ENCODE data around the gene BROX.

DNA sequence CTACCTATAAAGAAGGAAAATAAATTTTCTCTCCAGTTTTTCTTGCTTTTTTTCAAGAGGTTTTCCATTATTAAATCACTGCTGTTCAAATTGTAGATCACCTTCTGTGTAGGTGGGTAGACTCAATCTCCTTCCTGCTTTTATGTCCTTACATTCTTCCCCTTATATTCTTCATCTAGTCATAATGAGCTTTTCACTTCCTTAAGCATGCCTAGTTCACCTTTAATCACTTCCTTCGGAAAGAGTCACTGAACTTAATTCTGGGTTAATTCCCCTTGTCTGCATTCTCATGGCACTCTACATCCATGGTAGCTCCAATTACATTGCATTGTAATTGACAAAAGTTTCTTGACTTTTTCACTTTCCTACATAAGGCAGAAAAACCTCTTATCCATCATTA lies 18.5 kb downstream of the BROX start:
- TF ChIP-seq, protein P1, sequence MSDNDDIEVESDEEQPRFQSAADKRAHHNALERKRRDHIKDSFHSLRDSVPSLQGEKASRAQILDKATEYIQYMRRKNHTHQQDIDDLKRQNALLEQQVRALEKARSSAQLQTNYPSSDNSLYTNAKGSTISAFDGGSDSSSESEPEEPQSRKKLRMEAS (IDR thresholded peaks at IDR 0.05): no peak
- TF ChIP-seq HNF4G (IDR thresholded peaks at IDR 0.05): no peak
- TF ChIP-seq, protein P2, sequence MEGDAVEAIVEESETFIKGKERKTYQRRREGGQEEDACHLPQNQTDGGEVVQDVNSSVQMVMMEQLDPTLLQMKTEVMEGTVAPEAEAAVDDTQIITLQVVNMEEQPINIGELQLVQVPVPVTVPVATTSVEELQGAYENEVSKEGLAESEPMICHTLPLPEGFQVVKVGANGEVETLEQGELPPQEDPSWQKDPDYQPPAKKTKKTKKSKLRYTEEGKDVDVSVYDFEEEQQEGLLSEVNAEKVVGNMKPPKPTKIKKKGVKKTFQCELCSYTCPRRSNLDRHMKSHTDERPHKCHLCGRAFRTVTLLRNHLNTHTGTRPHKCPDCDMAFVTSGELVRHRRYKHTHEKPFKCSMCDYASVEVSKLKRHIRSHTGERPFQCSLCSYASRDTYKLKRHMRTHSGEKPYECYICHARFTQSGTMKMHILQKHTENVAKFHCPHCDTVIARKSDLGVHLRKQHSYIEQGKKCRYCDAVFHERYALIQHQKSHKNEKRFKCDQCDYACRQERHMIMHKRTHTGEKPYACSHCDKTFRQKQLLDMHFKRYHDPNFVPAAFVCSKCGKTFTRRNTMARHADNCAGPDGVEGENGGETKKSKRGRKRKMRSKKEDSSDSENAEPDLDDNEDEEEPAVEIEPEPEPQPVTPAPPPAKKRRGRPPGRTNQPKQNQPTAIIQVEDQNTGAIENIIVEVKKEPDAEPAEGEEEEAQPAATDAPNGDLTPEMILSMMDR (IDR thresholded peaks at IDR 0.05; ENCODE audit: low read depth, low read length, missing input control): no peak
- no peak for TF ChIP-seq GABPA (IDR thresholded peaks at IDR 0.05 in 1 of 2, conservative IDR thresholded peaks at IDR 0.05 in 1 of 2)
- TF ChIP-seq TAF1 (conservative IDR thresholded peaks at IDR 0.05): no peak
- TF ChIP-seq, protein P3, sequence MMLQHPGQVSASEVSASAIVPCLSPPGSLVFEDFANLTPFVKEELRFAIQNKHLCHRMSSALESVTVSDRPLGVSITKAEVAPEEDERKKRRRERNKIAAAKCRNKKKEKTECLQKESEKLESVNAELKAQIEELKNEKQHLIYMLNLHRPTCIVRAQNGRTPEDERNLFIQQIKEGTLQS (IDR thresholded peaks at IDR 0.05): no peak
- TF ChIP-seq HNF4A (conservative IDR thresholded peaks at IDR 0.05): no peak
- TF ChIP-seq RAD21 (IDR thresholded peaks at IDR 0.05): no peak
- TF ChIP-seq RXRA (IDR thresholded peaks at IDR 0.05): no peak
- TF ChIP-seq REST (IDR thresholded peaks at IDR 0.05): no peak
- TF ChIP-seq NR2F2 (IDR thresholded peaks at IDR 0.05): no peak
